HepG2 (cell line): Measurements from ENCODE around the gene WNK4. TPM values are rescaled to one million over a fixed set of nuclear protein-coding genes. Genes with fewer than 3 reads are reported as not detected.

Experiments
- ATM ChIP-seq: fragments of 450-650 bp; IDR thresholded peaks from 2 replicates; pipeline ENCODE4 v1.7.1; 2017; ENCODE audit warnings: mild to moderate bottlenecking, borderline replicate concordance
- DR1 ChIP-seq: sonication (generic); formaldehyde crosslinking; IDR thresholded peaks from 2 replicates; pipeline ENCODE4 v1.8.0; 2021; ENCODE audit warnings: mild to moderate bottlenecking, missing genetic modification reagents, inconsistent platforms
- FOXJ3 ChIP-seq: sonication (generic); formaldehyde crosslinking; IDR thresholded peaks from 2 replicates; pipeline ENCODE4 v1.4.0; 2020; ENCODE audit warnings: missing genetic modification reagents, mild to moderate bottlenecking, borderline replicate concordance
- PHF20 ChIP-seq: sonication (generic); formaldehyde crosslinking; IDR thresholded peaks from 2 replicates; pipeline ENCODE4 v1.5.0; 2020; ENCODE audit warnings: mild to moderate bottlenecking, missing genetic modification reagents
- ZBTB20 ChIP-seq: sonication (generic); formaldehyde crosslinking; IDR thresholded peaks from 2 replicates; pipeline ENCODE4 v1.8.1; 2023; ENCODE audit warnings: missing genetic modification reagents, low read depth, mild to moderate bottlenecking, borderline replicate concordance
- polyA plus RNA-seq, 8 experiments: library from polyadenylated mRNA; depleted of rRNA in 3 of 8; stranded (reverse) in 7 of 8; unstranded in 1 of 8; fragments of >200 nt; fragmentation: Illumina TruSeq in 4 of 8; extraction: Trizol in 4 of 8; gene quantifications; 2 replicates each; pipeline versions ENCODE4 v1.2.1 to v1.2.3, GENCODE V29; 2011 to 2016; ENCODE audit warnings: low read depth in 4 of 8, missing spikeins in 1 of 8, mixed read lengths in 1 of 8; ENCODE audit not compliant: insufficient read depth in 1 of 8
- total RNA-seq, 5 experiments: library from RNA; depleted of rRNA; stranded (reverse); fragments of >200 nt; fragmentation: Illumina TruSeq; extraction: Trizol; gene quantifications; 2 replicates each; pipeline ENCODE4 v1.2.3, GENCODE V29; 2016; ENCODE audit warnings: low read depth in 1 of 5
- TF ChIP-seq, protein P1 (sequence below): sonication (generic); formaldehyde crosslinking; IDR thresholded peaks from 2 replicates; pipeline ENCODE4 v1.4.0; 2020; ENCODE audit warnings: mild to moderate bottlenecking, missing genetic modification reagents
- TF ChIP-seq, protein P2 (sequence below): sonication (generic); formaldehyde crosslinking; IDR thresholded peaks from 2 replicates; pipeline ENCODE4 v1.4.0; 2020; ENCODE audit warnings: mild to moderate bottlenecking, missing genetic modification reagents
- TF ChIP-seq, protein P3 (sequence below): sonication (generic); formaldehyde crosslinking; IDR thresholded peaks from 2 replicates; pipeline ENCODE4 v1.5.0; 2020; ENCODE audit warnings: mild to moderate bottlenecking, missing genetic modification reagents, borderline replicate concordance

The WNK4 gene
- total and polyA plus RNA-seq, 2 of the 13 experiments (the other 11 are each of a cell fraction or from before 2014, with no cell fraction given) = 2.7 to 13.7 TPM

- TF ChIP-seq, protein P1, sequence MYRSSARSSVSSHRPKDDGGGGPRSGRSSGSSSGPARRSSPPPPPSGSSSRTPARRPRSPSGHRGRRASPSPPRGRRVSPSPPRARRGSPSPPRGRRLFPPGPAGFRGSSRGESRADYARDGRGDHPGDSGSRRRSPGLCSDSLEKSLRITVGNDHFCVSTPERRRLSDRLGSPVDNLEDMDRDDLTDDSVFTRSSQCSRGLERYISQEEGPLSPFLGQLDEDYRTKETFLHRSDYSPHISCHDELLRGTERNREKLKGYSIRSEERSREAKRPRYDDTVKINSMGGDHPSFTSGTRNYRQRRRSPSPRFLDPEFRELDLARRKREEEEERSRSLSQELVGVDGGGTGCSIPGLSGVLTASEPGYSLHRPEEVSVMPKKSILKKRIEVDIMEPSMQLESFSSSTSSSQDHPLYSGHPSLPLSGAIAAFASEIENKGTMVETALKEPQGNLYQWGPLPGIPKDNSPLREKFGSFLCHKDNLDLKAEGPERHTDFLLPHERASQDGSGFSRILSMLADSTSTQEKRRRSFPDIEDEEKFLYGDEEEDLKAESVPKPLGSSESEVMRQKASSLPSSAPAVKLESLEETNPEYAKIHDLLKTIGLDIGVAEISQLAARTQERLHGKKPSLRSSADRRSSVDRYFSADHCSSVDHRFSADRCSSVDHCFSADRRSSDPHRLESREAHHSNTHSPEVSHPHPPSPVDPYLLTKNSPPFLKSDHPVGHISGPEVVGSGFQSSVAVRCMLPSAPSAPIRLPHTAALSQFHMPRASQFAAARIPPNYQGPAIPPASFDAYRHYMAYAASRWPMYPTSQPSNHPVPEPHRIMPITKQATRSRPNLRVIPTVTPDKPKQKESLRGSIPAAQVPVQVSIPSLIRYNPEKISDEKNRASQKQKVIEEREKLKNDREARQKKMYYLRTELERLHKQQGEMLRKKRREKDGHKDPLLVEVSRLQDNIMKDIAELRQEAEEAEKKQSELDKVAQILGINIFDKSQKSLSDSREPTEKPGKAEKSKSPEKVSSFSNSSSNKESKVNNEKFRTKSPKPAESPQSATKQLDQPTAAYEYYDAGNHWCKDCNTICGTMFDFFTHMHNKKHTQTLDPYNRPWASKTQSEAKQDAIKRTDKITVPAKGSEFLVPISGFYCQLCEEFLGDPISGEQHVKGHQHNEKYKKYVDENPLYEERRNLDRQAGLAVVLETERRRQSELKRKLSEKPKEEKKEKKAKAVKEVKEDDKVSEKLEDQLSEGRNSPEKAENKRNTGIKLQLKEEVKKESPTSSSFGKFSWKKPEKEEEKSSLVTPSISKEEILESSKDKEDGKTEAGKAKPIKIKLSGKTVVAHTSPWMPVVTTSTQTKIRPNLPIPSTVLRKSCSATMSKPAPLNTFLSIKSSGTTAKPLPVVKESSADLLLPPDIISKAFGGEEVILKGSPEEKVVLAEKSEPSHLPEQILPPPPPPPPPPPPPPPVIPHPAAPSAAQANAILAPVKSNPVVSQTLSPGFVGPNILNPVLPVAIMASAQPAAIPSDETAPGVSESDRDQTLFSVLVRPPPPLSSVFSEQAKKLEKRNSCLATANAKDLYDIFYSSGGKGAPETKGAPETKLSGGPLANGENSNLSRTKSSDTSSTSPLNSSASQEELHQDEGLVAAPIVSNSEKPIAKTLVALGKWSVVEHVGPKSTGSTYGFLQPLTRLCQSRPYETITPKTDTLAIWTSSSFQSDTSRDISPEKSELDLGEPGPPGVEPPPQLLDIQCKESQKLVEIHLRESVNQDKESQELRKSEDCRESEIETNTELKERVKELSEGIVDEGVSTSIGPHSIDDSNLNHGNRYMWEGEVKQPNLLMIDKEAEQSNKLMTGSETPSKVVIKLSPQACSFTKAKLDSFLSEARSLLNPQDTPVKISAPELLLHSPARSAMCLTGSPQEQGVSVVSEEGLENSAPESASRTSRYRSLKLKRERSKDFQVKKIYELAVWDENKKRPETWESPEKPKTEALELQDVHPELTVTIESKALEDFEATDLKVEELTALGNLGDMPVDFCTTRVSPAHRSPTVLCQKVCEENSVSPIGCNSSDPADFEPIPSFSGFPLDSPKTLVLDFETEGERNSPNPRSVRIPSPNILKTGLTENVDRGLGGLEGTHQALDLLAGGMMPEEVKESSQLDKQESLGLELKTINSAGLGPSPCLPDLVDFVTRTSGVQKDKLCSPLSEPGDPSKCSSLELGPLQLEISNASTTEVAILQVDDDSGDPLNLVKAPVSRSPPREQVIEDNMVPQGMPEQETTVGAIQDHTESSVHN (CRISPR knock-in tag) = peak; percentile 60; the same call in 1 of the 2 replicates
- TF ChIP-seq, protein P2, sequence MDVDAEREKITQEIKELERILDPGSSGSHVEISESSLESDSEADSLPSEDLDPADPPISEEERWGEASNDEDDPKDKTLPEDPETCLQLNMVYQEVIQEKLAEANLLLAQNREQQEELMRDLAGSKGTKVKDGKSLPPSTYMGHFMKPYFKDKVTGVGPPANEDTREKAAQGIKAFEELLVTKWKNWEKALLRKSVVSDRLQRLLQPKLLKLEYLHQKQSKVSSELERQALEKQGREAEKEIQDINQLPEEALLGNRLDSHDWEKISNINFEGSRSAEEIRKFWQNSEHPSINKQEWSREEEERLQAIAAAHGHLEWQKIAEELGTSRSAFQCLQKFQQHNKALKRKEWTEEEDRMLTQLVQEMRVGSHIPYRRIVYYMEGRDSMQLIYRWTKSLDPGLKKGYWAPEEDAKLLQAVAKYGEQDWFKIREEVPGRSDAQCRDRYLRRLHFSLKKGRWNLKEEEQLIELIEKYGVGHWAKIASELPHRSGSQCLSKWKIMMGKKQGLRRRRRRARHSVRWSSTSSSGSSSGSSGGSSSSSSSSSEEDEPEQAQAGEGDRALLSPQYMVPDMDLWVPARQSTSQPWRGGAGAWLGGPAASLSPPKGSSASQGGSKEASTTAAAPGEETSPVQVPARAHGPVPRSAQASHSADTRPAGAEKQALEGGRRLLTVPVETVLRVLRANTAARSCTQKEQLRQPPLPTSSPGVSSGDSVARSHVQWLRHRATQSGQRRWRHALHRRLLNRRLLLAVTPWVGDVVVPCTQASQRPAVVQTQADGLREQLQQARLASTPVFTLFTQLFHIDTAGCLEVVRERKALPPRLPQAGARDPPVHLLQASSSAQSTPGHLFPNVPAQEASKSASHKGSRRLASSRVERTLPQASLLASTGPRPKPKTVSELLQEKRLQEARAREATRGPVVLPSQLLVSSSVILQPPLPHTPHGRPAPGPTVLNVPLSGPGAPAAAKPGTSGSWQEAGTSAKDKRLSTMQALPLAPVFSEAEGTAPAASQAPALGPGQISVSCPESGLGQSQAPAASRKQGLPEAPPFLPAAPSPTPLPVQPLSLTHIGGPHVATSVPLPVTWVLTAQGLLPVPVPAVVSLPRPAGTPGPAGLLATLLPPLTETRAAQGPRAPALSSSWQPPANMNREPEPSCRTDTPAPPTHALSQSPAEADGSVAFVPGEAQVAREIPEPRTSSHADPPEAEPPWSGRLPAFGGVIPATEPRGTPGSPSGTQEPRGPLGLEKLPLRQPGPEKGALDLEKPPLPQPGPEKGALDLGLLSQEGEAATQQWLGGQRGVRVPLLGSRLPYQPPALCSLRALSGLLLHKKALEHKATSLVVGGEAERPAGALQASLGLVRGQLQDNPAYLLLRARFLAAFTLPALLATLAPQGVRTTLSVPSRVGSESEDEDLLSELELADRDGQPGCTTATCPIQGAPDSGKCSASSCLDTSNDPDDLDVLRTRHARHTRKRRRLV = no peak
- no peak; the same call in 1 of the 2 replicates for TF ChIP-seq DR1 (CRISPR knock-in tag)
- TF ChIP-seq ZBTB20 (CRISPR knock-in tag) = no peak; the same call in 1 of the 2 replicates
- TF ChIP-seq ATM = no peak
- TF ChIP-seq, protein P3, sequence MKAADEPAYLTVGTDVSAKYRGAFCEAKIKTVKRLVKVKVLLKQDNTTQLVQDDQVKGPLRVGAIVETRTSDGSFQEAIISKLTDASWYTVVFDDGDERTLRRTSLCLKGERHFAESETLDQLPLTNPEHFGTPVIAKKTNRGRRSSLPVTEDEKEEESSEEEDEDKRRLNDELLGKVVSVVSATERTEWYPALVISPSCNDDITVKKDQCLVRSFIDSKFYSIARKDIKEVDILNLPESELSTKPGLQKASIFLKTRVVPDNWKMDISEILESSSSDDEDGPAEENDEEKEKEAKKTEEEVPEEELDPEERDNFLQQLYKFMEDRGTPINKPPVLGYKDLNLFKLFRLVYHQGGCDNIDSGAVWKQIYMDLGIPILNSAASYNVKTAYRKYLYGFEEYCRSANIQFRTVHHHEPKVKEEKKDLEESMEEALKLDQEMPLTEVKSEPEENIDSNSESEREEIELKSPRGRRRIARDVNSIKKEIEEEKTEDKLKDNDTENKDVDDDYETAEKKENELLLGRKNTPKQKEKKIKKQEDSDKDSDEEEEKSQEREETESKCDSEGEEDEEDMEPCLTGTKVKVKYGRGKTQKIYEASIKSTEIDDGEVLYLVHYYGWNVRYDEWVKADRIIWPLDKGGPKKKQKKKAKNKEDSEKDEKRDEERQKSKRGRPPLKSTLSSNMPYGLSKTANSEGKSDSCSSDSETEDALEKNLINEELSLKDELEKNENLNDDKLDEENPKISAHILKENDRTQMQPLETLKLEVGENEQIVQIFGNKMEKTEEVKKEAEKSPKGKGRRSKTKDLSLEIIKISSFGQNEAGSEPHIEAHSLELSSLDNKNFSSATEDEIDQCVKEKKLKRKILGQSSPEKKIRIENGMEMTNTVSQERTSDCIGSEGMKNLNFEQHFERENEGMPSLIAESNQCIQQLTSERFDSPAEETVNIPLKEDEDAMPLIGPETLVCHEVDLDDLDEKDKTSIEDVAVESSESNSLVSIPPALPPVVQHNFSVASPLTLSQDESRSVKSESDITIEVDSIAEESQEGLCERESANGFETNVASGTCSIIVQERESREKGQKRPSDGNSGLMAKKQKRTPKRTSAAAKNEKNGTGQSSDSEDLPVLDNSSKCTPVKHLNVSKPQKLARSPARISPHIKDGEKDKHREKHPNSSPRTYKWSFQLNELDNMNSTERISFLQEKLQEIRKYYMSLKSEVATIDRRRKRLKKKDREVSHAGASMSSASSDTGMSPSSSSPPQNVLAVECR (CRISPR knock-in tag) = peak; percentile 67
- no peak for TF ChIP-seq FOXJ3 (CRISPR knock-in tag)
- no peak; the same call in 1 of the 2 replicates for TF ChIP-seq PHF20
These were observed 36.1 kb upstream of the WNK4 start (continued) for GRCh38 chr17:42744283-42744805.
